OCI-LY1 (cell line): ENCODE results near the gene ATXN3L.

Source experiments
- H2AFZ ChIP-seq: fragments of 200-600 bp; sonication (generic), shearing (Covaris generic); 2 replicates; pipeline ENCODE4 v1.6.0; 2014; ENCODE audit warnings: antibody characterized with exemption, mild to moderate bottlenecking, low read length
- H3F3A ChIP-seq: fragments of 200-600 bp; sonication (generic), shearing (Covaris generic); 2 replicates; pipeline ENCODE4 v1.6.0; 2014; ENCODE audit warnings: mild to moderate bottlenecking, antibody characterized with exemption, low read length, moderate library complexity; ENCODE audit not compliant: insufficient read depth
- H3K27ac ChIP-seq: fragments of 200-600 bp; sonication (generic); 2 replicates; pipeline ENCODE4 v1.5.1; 2014; ENCODE audit warnings: low read length, mixed run types, mild to moderate bottlenecking, low read depth; ENCODE audit not compliant: poor library complexity, severe bottlenecking
- H3K27me3 ChIP-seq: fragments of 200-600 bp; sonication (generic); 2 replicates; pipeline ENCODE4 v1.6.0; 2014; ENCODE audit warnings: antibody characterized with exemption, mild to moderate bottlenecking, low read length, moderate library complexity; ENCODE audit not compliant: insufficient read depth
- H3K36me3 ChIP-seq: fragments of 200-600 bp; sonication (generic); 2 replicates; pipeline ENCODE4 v1.6.1; 2014; ENCODE audit warnings: mild to moderate bottlenecking, antibody characterized with exemption, low read length, moderate library complexity, mixed read lengths; ENCODE audit not compliant: insufficient read depth
- H3K4me1 ChIP-seq: fragments of 200-600 bp; sonication (generic); 2 replicates; pipeline ENCODE4 v1.5.1; 2014; ENCODE audit warnings: mild to moderate bottlenecking, low read length, moderate library complexity; ENCODE audit not compliant: insufficient read depth, severe bottlenecking
- H3K4me2 ChIP-seq: fragments of 200-600 bp; sonication (generic), shearing (Covaris generic); 2 replicates; pipeline ENCODE4 v1.6.1; 2014; ENCODE audit warnings: low read length
- H3K4me3 ChIP-seq: fragments of 200-600 bp; sonication (generic); 2 replicates; pipeline ENCODE4 v1.5.1; 2014; ENCODE audit warnings: low read length, low read depth, mild to moderate bottlenecking, mixed read lengths; ENCODE audit not compliant: poor library complexity, severe bottlenecking
- H3K79me2 ChIP-seq: fragments of 200-600 bp; shearing (Covaris generic); 2 replicates; pipeline ENCODE4 v1.6.1; 2016; ENCODE audit warnings: mixed run types, low read length, mixed read lengths; ENCODE audit not compliant: insufficient read depth
- H3K9ac ChIP-seq: fragments of 200-600 bp; sonication (generic), shearing (Covaris generic); 2 replicates; pipeline ENCODE4 v1.6.1; 2014; ENCODE audit warnings: mild to moderate bottlenecking, low read length, mixed read lengths
- H3K9me2 ChIP-seq: fragments of 200-600 bp; sonication (generic), shearing (Covaris generic); 2 replicates; pipeline ENCODE4 v1.6.1; 2014; ENCODE audit warnings: low read depth, mild to moderate bottlenecking, low read length, mixed read lengths
- H3K9me3 ChIP-seq: fragments of 200-600 bp; shearing (Covaris generic); 2 replicates; pipeline ENCODE4 v1.6.1; 2014; ENCODE audit warnings: low read length, mixed read lengths
- H4K20me1 ChIP-seq: fragments of 200-600 bp; sonication (generic), shearing (Covaris generic); 2 replicates; pipeline ENCODE4 v1.6.0; 2016; ENCODE audit warnings: mild to moderate bottlenecking, low read length; ENCODE audit not compliant: insufficient read depth
- CTCF ChIP-seq: fragments of 200-600 bp; sonication (generic), shearing (Covaris generic); IDR thresholded peaks from 2 replicates; pipeline ENCODE4 v1.5.1; 2017; ENCODE audit warnings: mild to moderate bottlenecking, antibody characterized with exemption, low read length, moderate library complexity, mixed read lengths
- EZH2 ChIP-seq: fragments of 200-600 bp; sonication (generic), shearing (Covaris generic); IDR thresholded peaks from 2 replicates; pipeline ENCODE4 v1.8.0; 2017; ENCODE audit warnings: borderline replicate concordance, mixed run types, mild to moderate bottlenecking, antibody characterized with exemption, low read length, moderate library complexity, mixed read lengths

The ATXN3L gene

DNA sequence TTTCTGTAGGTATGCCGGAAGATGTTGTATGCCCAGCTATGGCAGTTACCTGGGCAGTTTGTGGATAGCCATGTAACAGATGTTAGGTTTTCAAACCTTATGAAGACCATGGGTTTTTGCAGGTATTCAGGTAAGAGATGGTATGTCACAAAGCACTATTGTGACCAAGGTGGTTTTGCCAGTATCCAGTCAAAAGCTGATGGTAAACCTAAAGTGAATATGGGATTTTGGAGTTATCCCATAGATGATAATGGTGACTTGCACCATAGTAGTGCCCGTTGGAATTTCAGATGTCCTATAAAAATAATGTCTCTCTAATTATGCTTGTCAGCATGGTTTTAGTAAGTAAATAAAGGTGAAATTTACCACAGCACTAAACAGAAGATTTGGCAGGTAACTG, at the start of gene ATXN3L:
Gene ATXN3L, minus strand, starts transcription at position 101 of the 400 bp plus-strand sequence. CDS start 119 bp downstream, outside the sequence.
- no peaks in the 10 kb centered on the region for H3K36me3 ChIP-seq
- no peak within 1 kb of the TSS for H3K27ac ChIP-seq
- no peak within 1 kb of the TSS for H3K9ac ChIP-seq
- no peaks in the 10 kb centered on the region for H3F3A ChIP-seq
- no peak within 1 kb of the TSS for H3K4me3 ChIP-seq
- H3K9me3 ChIP-seq: no peaks in the 10 kb centered on the region
- H3K79me2 ChIP-seq: no peaks in the 10 kb centered on the region
- H2AFZ ChIP-seq: no peak within 1 kb of the TSS
- H3K4me1 ChIP-seq: no peaks in the 10 kb centered on the region
- no peaks in the 10 kb centered on the region for H3K27me3 ChIP-seq
- H3K9me2 ChIP-seq: no peaks in the 10 kb centered on the region
- H4K20me1 ChIP-seq: no peaks in the 10 kb centered on the region
- TF ChIP-seq CTCF: no peak
- no peak for TF ChIP-seq EZH2
- no peak within 1 kb of the TSS for H3K4me2 ChIP-seq

- Histone ChIP-seq H3K79me2 (no peaks in the 10 kb centered on the region), H3K9me3 (no peaks in the 10 kb centered on the region), H3K9ac (no peak overlapping the region), H3K4me2 (no peak overlapping the region), H3K36me3 (no peaks in the 10 kb centered on the region), H3K9me2 (no peaks in the 10 kb centered on the region), H2AFZ (no peak overlapping the region), H3F3A (no peaks in the 10 kb centered on the region), H4K20me1 (no peaks in the 10 kb centered on the region), H3K4me1 (peaks cover 4% of the 10 kb centered on the region), H3K4me3 (no peak overlapping the region), H3K27me3 (no peaks in the 10 kb centered on the region), H3K27ac (no peak overlapping the region)
- TF ChIP-seq CTCF (no peak), EZH2 (no peak)
Observed at GRCh38 chrX:13369256-13370030, 49.6 kb upstream of the ATXN3L start.

DNA sequence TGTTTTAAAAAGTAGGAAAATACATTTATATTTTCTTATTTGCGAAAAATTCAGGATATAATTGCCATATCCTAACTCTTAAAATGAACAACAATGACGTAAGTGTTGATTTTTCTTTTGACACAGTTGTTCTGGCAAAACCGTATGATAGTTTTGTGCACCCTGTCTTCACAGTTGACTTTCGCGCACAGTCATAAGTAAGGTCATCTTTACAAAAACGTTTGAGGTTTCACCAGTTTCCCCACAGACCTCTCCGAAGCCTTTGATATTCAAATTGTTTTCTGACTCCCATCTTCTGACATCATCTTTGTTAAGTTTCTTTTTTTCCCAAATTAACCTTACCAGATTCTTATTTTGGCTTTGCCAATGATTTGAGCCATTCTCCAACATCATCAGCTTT, 48.1 kb upstream of the ATXN3L start:
- no peaks in the 10 kb centered on the region for H3K9me2 ChIP-seq
- no peak overlapping the region for H3K4me2 ChIP-seq
- TF ChIP-seq EZH2: no peak
- no peak for TF ChIP-seq CTCF
- no peak overlapping the region for H3K27ac ChIP-seq
- H3F3A ChIP-seq: no peaks in the 10 kb centered on the region
- no peaks in the 10 kb centered on the region for H4K20me1 ChIP-seq
- no peak overlapping the region for H3K4me3 ChIP-seq
- H3K9me3 ChIP-seq: no peaks in the 10 kb centered on the region
- peaks cover 4% of the 10 kb centered on the region for H3K4me1 ChIP-seq
- H3K9ac ChIP-seq: no peak overlapping the region
- no peaks in the 10 kb centered on the region for H3K79me2 ChIP-seq
- no peaks in the 10 kb centered on the region for H3K27me3 ChIP-seq
- H2AFZ ChIP-seq: no peak overlapping the region
- H3K36me3 ChIP-seq: no peaks in the 10 kb centered on the region
